Measurements from ENCODE around the gene LBP. TPM values are rescaled to one million over a fixed set of nuclear protein-coding genes. Genes with fewer than 3 reads are reported as not detected.

LBP gene, protein sequence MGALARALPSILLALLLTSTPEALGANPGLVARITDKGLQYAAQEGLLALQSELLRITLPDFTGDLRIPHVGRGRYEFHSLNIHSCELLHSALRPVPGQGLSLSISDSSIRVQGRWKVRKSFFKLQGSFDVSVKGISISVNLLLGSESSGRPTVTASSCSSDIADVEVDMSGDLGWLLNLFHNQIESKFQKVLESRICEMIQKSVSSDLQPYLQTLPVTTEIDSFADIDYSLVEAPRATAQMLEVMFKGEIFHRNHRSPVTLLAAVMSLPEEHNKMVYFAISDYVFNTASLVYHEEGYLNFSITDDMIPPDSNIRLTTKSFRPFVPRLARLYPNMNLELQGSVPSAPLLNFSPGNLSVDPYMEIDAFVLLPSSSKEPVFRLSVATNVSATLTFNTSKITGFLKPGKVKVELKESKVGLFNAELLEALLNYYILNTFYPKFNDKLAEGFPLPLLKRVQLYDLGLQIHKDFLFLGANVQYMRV
- 0.97 to 1.8 TPM (median 1.2 TPM) in 5 replicates for total RNA-seq (2022; extraction: Qiagen RNA extraction)

DNA sequence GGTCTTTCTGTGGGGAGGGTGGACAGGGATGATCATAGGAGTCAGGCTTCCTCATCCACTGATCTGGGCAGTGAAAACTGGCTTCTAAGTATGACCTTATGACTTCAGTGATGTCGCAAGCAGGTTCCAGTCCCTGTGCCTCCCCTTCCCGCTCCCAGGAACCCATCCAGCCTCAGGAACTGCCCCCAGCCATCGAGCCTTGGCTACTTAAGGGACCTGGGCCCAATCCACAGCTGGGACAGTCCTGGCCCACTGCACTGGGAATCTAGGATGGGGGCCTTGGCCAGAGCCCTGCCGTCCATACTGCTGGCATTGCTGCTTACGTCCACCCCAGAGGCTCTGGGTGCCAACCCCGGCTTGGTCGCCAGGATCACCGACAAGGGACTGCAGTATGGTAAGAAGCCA lies at the start of gene LBP:
TSS of gene LBP (plus strand) at position 236 of the 405 bp plus-strand sequence. CDS start at position 271, 35 bp downstream.

GRCh38 chr20:38303908-38304379 lies 42.3 kb upstream of the LBP start, which contains the start of gene BPI:
BPI (plus strand) TSS chr20:38304156; CDS start chr20:38304224, 68 bp downstream.

Other genes with a start within 250 kb of the LBP start
- 302 to 496 TPM (median 426 TPM) in 5 replicates for gene TGM2, start 181.2 kb upstream of the LBP start, total RNA-seq (2022; extraction: Qiagen RNA extraction)
- gene KIAA1755, start 85.7 kb upstream of the LBP start, total RNA-seq (2022; extraction: Qiagen RNA extraction), result 0.06 to 0.19 TPM (median 0.13 TPM) in 5 replicates
- gene BPI, start 42.3 kb upstream of the LBP start, total RNA-seq (2022; extraction: Qiagen RNA extraction), result not detected in 5 replicates
- gene SNHG17, start 88.8 kb downstream of the LBP start, total RNA-seq (2022; extraction: Qiagen RNA extraction), result 171 to 205 TPM (median 198 TPM) in 5 replicates
- 11.9 to 17.4 TPM (median 16.5 TPM) in 5 replicates for gene RALGAPB, start 126.4 kb downstream of the LBP start, total RNA-seq (2022; extraction: Qiagen RNA extraction)
- gene ADIG, start 234.7 kb downstream of the LBP start, total RNA-seq (2022; extraction: Qiagen RNA extraction), result not detected in 5 replicates